Spleen (tissue), 7 donors: ENCODE data around the gene IL31.

Experiments
- POLR2A ChIP-seq, 3 donors: fragments of 450-650 bp; IDR thresholded peaks; one replicate each; pipeline ENCODE4 v1.5.1; 2017; ENCODE audit warnings: antibody characterized with exemption in 3 of 3, mild to moderate bottlenecking in 1 of 3
- POLR2AphosphoS5 ChIP-seq, 3 donors: sonication (generic); formaldehyde crosslinking; IDR thresholded peaks; one replicate each; pipeline ENCODE4 v1.5.1; 2017; ENCODE audit warnings: antibody characterized with exemption in 3 of 3
- TF ChIP-seq, protein P1 (sequence below), 11 experiments: fragments of 200-600 bp in 7 of 11; fragments of 450-650 bp in 4 of 11; sonication (generic) in 4 of 11; IDR thresholded peaks in 8 of 11; conservative IDR thresholded peaks in 3 of 11; 1 replicate in 7 of 11; 2 replicates in 4 of 11; pipeline versions ENCODE4 v1.4.0 to v1.8.0; 2016 to 2021; ENCODE audit warnings: antibody characterized with exemption in 11 of 11, inconsistent platforms in 4 of 11, mild to moderate bottlenecking in 1 of 11
- donor health status: DM: no; HTN: no; CAD: no; lungs with moderate emphysema.
- donor health status: DM: no; HTN: no; CAD: no.
- donor health status: DM: no; HTN: no; CAD: no.

DNA sequence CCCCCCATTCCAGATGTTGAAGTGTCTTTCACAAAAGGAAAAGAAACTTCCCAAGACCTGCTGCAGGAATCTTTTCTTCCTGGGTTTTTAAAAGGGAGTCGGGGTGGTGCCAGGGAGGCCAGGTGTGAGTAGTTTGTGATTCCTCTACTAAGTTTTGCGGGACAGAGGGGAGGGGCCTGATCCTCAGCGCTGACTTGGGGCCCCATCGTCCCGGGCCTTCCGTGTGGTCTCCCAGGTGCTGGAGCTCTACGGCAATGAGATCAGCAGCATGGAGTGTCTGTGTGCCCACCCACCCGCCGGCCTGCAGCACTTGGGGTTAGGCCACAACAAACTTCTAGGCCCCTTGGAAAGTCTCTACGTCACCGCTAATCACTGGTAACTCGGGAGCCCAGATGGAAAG is 13.4 kb upstream of the IL31 start:
- TF ChIP-seq POLR2A (IDR thresholded peaks at IDR 0.05): no peak
- TF ChIP-seq, protein P1, sequence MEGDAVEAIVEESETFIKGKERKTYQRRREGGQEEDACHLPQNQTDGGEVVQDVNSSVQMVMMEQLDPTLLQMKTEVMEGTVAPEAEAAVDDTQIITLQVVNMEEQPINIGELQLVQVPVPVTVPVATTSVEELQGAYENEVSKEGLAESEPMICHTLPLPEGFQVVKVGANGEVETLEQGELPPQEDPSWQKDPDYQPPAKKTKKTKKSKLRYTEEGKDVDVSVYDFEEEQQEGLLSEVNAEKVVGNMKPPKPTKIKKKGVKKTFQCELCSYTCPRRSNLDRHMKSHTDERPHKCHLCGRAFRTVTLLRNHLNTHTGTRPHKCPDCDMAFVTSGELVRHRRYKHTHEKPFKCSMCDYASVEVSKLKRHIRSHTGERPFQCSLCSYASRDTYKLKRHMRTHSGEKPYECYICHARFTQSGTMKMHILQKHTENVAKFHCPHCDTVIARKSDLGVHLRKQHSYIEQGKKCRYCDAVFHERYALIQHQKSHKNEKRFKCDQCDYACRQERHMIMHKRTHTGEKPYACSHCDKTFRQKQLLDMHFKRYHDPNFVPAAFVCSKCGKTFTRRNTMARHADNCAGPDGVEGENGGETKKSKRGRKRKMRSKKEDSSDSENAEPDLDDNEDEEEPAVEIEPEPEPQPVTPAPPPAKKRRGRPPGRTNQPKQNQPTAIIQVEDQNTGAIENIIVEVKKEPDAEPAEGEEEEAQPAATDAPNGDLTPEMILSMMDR (IDR thresholded peaks at IDR 0.05 in 8 of 11, conservative IDR thresholded peaks at IDR 0.05 in 3 of 11): no peak
- no peak for TF ChIP-seq POLR2AphosphoS5 (IDR thresholded peaks at IDR 0.05)
